Suprapubic skin (tissue), 4 donors: Measurements from ENCODE around the gene ICA1.

Experiments used
- EP300 ChIP-seq: sonication (generic); formaldehyde crosslinking; IDR thresholded peaks from one replicate; pipeline ENCODE4 v1.6.1; 2017; ENCODE audit warnings: antibody characterized with exemption
- POLR2A ChIP-seq, 2 donors: fragments of 450-650 bp; IDR thresholded peaks; one replicate each; pipeline ENCODE4 v1.6.1; 2017; ENCODE audit warnings: antibody characterized with exemption in 2 of 2, mild to moderate bottlenecking in 2 of 2, moderate library complexity in 2 of 2
- POLR2AphosphoS5 ChIP-seq, 3 donors: sonication (generic); formaldehyde crosslinking; IDR thresholded peaks; one replicate each; pipeline ENCODE4 v1.6.1; 2017; ENCODE audit warnings: antibody characterized with exemption in 3 of 3
- TF ChIP-seq, protein P1 (sequence below), 2 donors: fragments of 200-600 bp in 1 of 2; fragments of 450-650 bp in 1 of 2; sonication (generic) in 1 of 2; IDR thresholded peaks; one replicate each; pipeline ENCODE4 v1.5.1; 2016 to 2019; ENCODE audit warnings: antibody characterized with exemption in 2 of 2, mild to moderate bottlenecking in 1 of 2, moderate library complexity in 1 of 2

- TF ChIP-seq EP300 = no peak
- TF ChIP-seq, protein P1, sequence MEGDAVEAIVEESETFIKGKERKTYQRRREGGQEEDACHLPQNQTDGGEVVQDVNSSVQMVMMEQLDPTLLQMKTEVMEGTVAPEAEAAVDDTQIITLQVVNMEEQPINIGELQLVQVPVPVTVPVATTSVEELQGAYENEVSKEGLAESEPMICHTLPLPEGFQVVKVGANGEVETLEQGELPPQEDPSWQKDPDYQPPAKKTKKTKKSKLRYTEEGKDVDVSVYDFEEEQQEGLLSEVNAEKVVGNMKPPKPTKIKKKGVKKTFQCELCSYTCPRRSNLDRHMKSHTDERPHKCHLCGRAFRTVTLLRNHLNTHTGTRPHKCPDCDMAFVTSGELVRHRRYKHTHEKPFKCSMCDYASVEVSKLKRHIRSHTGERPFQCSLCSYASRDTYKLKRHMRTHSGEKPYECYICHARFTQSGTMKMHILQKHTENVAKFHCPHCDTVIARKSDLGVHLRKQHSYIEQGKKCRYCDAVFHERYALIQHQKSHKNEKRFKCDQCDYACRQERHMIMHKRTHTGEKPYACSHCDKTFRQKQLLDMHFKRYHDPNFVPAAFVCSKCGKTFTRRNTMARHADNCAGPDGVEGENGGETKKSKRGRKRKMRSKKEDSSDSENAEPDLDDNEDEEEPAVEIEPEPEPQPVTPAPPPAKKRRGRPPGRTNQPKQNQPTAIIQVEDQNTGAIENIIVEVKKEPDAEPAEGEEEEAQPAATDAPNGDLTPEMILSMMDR (IDR thresholded peaks at IDR 0.05) = no peak
- no peak for TF ChIP-seq POLR2AphosphoS5 (IDR thresholded peaks at IDR 0.05)
- no peak for TF ChIP-seq POLR2A (IDR thresholded peaks at IDR 0.05)
These were observed 884 bp downstream of the ICA1 start for GRCh38 chr7:8260871-8261694.
